ENCODE data around the gene ANKRD10. TPM values are rescaled to one million over a fixed set of nuclear protein-coding genes. Genes with fewer than 3 reads are reported as not detected.

The ANKRD10 gene
- total and polyA plus RNA-seq, 10 of the 15 experiments (the other 5 are each of a cell fraction or from before 2014, with no cell fraction given): 47.1 to 199 (median 97.2) TPM

- TF ChIP-seq YY1 (IDR thresholded peaks at IDR 0.05; ENCODE audit: low read depth, low read length): peak; percentile 47; the same call in 1 of the 2 replicates
- TF ChIP-seq IRF4 (IDR thresholded peaks at IDR 0.05; ENCODE audit: low read depth, low read length): peak; percentile 39; the same call in 1 of the 2 replicates
- TF ChIP-seq MXI1 (IDR thresholded peaks at IDR 0.05; ENCODE audit: low read depth, low read length): no peak
- TF ChIP-seq SMC3 (IDR thresholded peaks at IDR 0.05; ENCODE audit: borderline replicate concordance, low read length): peak; percentile 74
- TF ChIP-seq LARP7 (IDR thresholded peaks at IDR 0.05): no peak
- TF ChIP-seq NR2C1 (IDR thresholded peaks at IDR 0.05): no peak
- peak; percentile 71; the same call in 1 of the 2 replicates for TF ChIP-seq ZBTB33 (IDR thresholded peaks at IDR 0.05)
- peak; percentile 67; the same call in 1 of the 2 replicates for TF ChIP-seq CBX5 (IDR thresholded peaks at IDR 0.05; ENCODE audit: low read depth)
- no peak; the same call in 1 of the 2 replicates for TF ChIP-seq FOXM1 (IDR thresholded peaks at IDR 0.05; ENCODE audit: low read depth, low read length)
- no peak for TF ChIP-seq SUZ12 (IDR thresholded peaks at IDR 0.05; ENCODE audit: unreplicated experiment)
- TF ChIP-seq TCF12 (IDR thresholded peaks at IDR 0.05; ENCODE audit: low read depth, low read length): no peak
Observed at GRCh38 chr13:110944121-110944967, 29.5 kb upstream of the ANKRD10 start (continued).
